Astrocyte (in vitro differentiated cells and primary cell): Measurements from ENCODE around the gene TMEM92. TPM values are rescaled to one million over a fixed set of nuclear protein-coding genes. Genes with fewer than 3 reads are reported as not detected.

Experiments
- DNase-seq: peaks from one replicate; pipeline ENCODE4 v3.0.0-alpha.2; 2010; ENCODE audit warnings: low read depth
- FAIRE-seq: peaks from 2 replicates; lab custom pipeline; 2011; peaks lifted over from hg19 to GRCh38; lab: Jason Lieb, UNC
- H2AFZ ChIP-seq: 2 replicates; pipeline ENCODE4 v1.6.0; 2012; ENCODE audit warnings: low read depth, low read length, inconsistent platforms
- H3K27ac ChIP-seq: 2 replicates; pipeline ENCODE4 v1.5.1; 2011; ENCODE audit warnings: low read depth, low read length, inconsistent platforms
- H3K27me3 ChIP-seq: 2 replicates; pipeline ENCODE4 v1.6.0; 2011; ENCODE audit warnings: low read length, inconsistent platforms; ENCODE audit not compliant: insufficient read depth
- H3K36me3 ChIP-seq: 2 replicates; pipeline ENCODE4 v1.5.1; 2011; ENCODE audit warnings: low read length, inconsistent platforms; ENCODE audit not compliant: insufficient read depth
- H3K4me1 ChIP-seq: 2 replicates; pipeline ENCODE4 v1.5.1; 2011; ENCODE audit warnings: low read length, inconsistent platforms; ENCODE audit not compliant: insufficient read depth
- H3K4me2 ChIP-seq: 2 replicates; pipeline ENCODE4 v1.6.0; 2012; ENCODE audit warnings: low read length, inconsistent platforms
- H3K4me3 ChIP-seq: 2 replicates; pipeline ENCODE4 v1.5.1; 2011; ENCODE audit warnings: low read depth, mild to moderate bottlenecking, low read length, inconsistent platforms; ENCODE audit not compliant: insufficient read depth
- H3K79me2 ChIP-seq: 2 replicates; pipeline ENCODE4 v1.6.0; 2012; ENCODE audit warnings: mild to moderate bottlenecking, low read length, inconsistent platforms; ENCODE audit not compliant: insufficient read depth
- H3K9ac ChIP-seq: 2 replicates; pipeline ENCODE4 v1.6.0; 2012; ENCODE audit warnings: mild to moderate bottlenecking, low read length, inconsistent platforms
- H3K9me3 ChIP-seq: 2 replicates; pipeline ENCODE4 v1.5.1; 2012; ENCODE audit warnings: low read depth, mild to moderate bottlenecking, low read length, inconsistent platforms; ENCODE audit not compliant: insufficient read depth
- H4K20me1 ChIP-seq: 2 replicates; pipeline ENCODE4 v1.6.0; 2012; ENCODE audit warnings: low read length, inconsistent platforms; ENCODE audit not compliant: insufficient read depth
- H3K27ac Mint-ChIP-seq: one replicate; pipeline ENCODE4 v1.8.0; 2021; ENCODE audit warnings: mild to moderate bottlenecking, mixed read lengths; ENCODE audit not compliant: unreplicated experiment
- H3K27me3 Mint-ChIP-seq: one replicate; pipeline ENCODE4 v1.8.0; 2021; ENCODE audit warnings: low read depth, mixed read lengths; ENCODE audit not compliant: unreplicated experiment
- H3K36me3 Mint-ChIP-seq: one replicate; pipeline ENCODE4 v1.8.0; 2021; ENCODE audit warnings: low read depth, mixed read lengths; ENCODE audit not compliant: unreplicated experiment
- H3K4me1 Mint-ChIP-seq: one replicate; pipeline ENCODE4 v1.8.0; 2021; ENCODE audit warnings: low read depth, mixed read lengths; ENCODE audit not compliant: unreplicated experiment
- H3K4me3 Mint-ChIP-seq: one replicate; pipeline ENCODE4 v1.8.0; 2021; ENCODE audit warnings: mild to moderate bottlenecking, moderate library complexity, mixed read lengths; ENCODE audit not compliant: unreplicated experiment
- H3K9me3 Mint-ChIP-seq: one replicate; pipeline ENCODE4 v1.8.0; 2021; ENCODE audit warnings: mild to moderate bottlenecking, mixed read lengths; ENCODE audit not compliant: unreplicated experiment
- CTCF ChIP-seq: IDR thresholded peaks from 2 replicates; pipeline ENCODE4 v1.5.1; 2011; ENCODE audit warnings: low read depth, mild to moderate bottlenecking, inconsistent platforms, low read length, moderate library complexity; ENCODE audit not compliant: insufficient read depth
- EZH2 ChIP-seq: IDR thresholded peaks from 2 replicates; pipeline ENCODE4 v1.6.1; 2012; ENCODE audit warnings: mild to moderate bottlenecking, low read length, inconsistent platforms; ENCODE audit not compliant: insufficient read depth
- total RNA-seq: library from RNA; stranded (reverse); gene quantifications from 2 replicates; pipeline ENCODE4 v1.2.1, GENCODE V29; 2021

Gene TMEM92
- total RNA-seq, 1 donor from 2014 or later: 18.3 TPM

- Mint-ChIP-seq H3K9me3 (peaks cover 17% of the 10 kb centered on the region), H3K36me3 (peaks cover 4% of the 10 kb centered on the region), H3K27ac (no peak overlapping the region), H3K27me3 (peaks cover 7% of the 10 kb centered on the region), H3K4me3 (no peak overlapping the region), H3K4me1 (no peaks in the 10 kb centered on the region)
- TF ChIP-seq CTCF (no peak), EZH2 (no peak)
- Histone ChIP-seq H3K79me2 (no peaks in the 10 kb centered on the region), H3K4me2 (no peak overlapping the region), H3K36me3 (no peaks in the 10 kb centered on the region), H4K20me1 (no peaks in the 10 kb centered on the region), H3K27me3 (no peaks in the 10 kb centered on the region), H2AFZ (no peak overlapping the region), H3K4me3 (no peak overlapping the region), H3K4me1 (no peaks in the 10 kb centered on the region), H3K27ac (no peak overlapping the region), H3K9me3 (no peaks in the 10 kb centered on the region), H3K9ac (no peak overlapping the region)
- DNase-seq: no peak
- FAIRE-seq: no peak
These were observed 39.7 kb upstream of the TMEM92 start for GRCh38 chr17:50234581-50234980.

- no peaks in the 10 kb centered on the region for H3K27me3 Mint-ChIP-seq
- no peak overlapping the region for H3K4me2 ChIP-seq
- no peaks in the 10 kb centered on the region for H3K4me1 ChIP-seq
These were observed 36.4 kb upstream of the TMEM92 start for GRCh38 chr17:50237901-50238300.

More at GRCh38 chr17:50237901-50238300, 36.4 kb upstream of the TMEM92 start:
- H3K27ac ChIP-seq: no peak overlapping the region
- H3K79me2 ChIP-seq: no peaks in the 10 kb centered on the region
- H4K20me1 ChIP-seq: no peaks in the 10 kb centered on the region
- H3K4me1 Mint-ChIP-seq: peaks cover 2% of the 10 kb centered on the region
- no peaks in the 10 kb centered on the region for H3K9me3 ChIP-seq
- H3K4me3 Mint-ChIP-seq: no peak overlapping the region
- no peaks in the 10 kb centered on the region for H3K27me3 ChIP-seq
- peaks cover 13% of the 10 kb centered on the region for H3K9me3 Mint-ChIP-seq
- H3K4me3 ChIP-seq: no peak overlapping the region
- H3K27ac Mint-ChIP-seq: no peak overlapping the region
- peaks cover 7% of the 10 kb centered on the region for H3K36me3 Mint-ChIP-seq
- H3K36me3 ChIP-seq: no peaks in the 10 kb centered on the region
- TF ChIP-seq CTCF: no peak
- TF ChIP-seq EZH2: no peak
- no peak overlapping the region for H3K9ac ChIP-seq
- no peak for FAIRE-seq
- DNase-seq: no peak
- no peak overlapping the region for H2AFZ ChIP-seq
